Measurements from ENCODE around the gene NDFIP1.

Gene NDFIP1

GRCh38 chr5:142108432-142109330, at the start of gene NDFIP1:
Gene NDFIP1 (plus strand): TSS chr5:142108779. CDS start chr5:142108975, 196 bp downstream.
- DNase-seq: peak; percentile 57

DNA sequence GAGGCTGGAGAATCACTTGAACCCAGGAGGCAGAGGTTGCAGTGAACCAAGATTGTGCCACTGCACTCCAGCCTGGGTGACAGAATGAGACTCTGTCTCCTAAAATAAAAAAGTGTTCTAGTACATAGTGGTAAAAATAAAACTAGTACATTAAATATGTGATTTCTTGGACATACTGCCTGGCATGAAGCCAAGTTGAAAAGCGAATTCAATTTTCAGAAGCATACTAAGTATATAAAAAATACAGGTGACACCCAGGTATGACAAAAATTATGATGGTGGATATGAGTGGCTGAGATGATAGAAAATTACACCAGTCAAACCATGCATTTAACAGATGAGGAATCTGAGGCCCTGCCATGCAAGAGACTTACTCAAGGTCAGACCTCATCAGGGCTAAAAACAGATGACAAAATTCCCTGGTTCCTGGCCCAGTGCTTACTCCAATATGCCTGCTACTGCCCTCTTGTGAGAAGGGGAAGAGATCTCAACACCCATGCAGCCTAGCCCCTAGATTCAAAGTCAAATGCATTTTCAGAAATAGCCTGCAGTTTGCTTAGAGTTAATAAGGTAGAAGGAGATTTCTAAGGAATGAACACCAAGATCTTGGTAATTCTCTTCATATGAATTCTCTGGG, 49.2 kb upstream of the NDFIP1 start:
- peak; percentile 42 for DNase-seq

- no peak for DNase-seq
Measured at GRCh38 chr5:142063376-142063775, 45.2 kb upstream of the NDFIP1 start.

GRCh38 chr5:142063878-142064331, 44.7 kb upstream of the NDFIP1 start:
- DNase-seq: peak; percentile 71

GRCh38 chr5:142065273-142065672, 43.3 kb upstream of the NDFIP1 start:
- peak; percentile 86 for DNase-seq

DNA sequence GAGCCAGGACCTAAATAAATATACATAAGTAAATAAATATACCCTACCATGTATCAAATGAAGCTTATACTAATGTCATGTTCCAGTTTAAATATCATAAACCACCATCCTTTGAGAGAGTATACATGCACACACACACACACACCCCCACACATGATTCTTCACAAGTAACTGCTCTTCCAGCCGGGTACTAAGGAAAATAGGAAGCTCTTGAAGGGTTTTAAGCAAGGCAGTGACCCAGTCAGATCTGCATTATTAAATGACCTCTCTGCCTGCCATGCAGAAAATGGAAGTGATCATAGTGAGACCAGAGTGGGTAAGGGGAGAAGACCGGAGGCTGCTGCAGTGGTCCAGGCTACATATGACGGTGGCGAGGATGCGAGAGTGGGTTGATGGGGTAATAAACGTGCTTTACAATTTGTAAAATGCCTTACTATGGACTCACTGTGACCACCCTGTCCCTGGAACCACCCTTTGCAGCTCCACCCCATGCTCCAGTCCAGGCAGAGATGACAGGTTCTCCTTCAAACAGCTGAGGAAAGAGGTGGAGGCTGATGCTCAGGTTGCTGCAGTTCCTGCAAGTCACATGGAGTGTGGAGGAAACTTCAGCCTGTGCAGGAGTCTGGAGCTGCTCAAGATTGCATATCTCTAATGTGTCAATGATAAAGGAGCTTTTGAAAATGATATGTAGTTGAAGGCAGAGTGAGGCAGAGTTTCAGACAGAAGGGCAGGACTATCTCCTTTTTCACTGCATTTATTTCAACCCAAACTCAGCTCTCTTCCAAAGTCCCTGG, 38.8 kb upstream of the NDFIP1 start:
- DNase-seq: no peak

- no peak for DNase-seq
Measured at GRCh38 chr5:142070734-142071133, 37.8 kb upstream of the NDFIP1 start.

DNA sequence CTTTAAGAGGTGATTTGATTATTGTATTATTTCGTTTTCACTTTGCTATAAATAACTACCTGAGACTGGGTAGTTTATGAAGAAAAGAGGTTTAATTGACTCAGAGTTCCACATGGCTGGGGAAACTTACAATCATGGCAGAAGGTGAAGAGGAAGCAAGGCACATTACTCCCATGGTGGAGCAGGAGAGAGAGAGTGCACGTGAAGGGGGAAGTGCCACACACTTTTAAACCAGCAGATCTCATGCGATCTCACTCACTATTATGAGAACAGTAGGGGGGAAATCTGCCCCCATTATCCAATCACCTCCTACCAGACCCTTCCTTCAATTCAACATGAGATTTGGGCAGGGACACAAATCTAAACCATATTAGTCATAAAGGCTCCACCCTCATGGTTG, 36.1 kb upstream of the NDFIP1 start:
- DNase-seq: peak; percentile 25

GRCh38 chr5:142073362-142073988, 35.1 kb upstream of the NDFIP1 start:
- no peak for DNase-seq

GRCh38 chr5:142074006-142074405, 34.6 kb upstream of the NDFIP1 start:
- no peak for DNase-seq

- peak; percentile 19 for DNase-seq
Measured at GRCh38 chr5:142078221-142078620, 30.4 kb upstream of the NDFIP1 start.

GRCh38 chr5:142078706-142079105, 29.9 kb upstream of the NDFIP1 start:
- no peak for DNase-seq

DNA sequence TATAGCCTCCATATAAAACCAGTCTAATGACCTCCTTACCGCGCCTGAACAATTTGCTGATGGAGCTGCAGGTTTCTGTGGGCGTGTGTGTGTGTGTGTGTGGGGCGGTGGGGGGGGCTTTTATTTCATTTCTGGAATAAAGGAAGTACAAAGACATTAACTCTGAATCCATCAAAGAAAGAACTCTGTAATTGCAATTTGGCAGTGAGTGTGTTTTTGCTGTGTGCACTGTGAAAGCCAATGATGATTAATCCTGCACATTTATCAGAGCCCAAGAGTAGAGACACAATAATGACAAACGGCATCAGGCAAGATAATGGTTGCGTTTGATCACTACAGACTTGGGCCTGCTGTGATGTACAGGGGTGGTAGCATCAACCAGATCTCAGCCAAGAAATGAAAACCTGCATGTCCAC, 29.3 kb upstream of the NDFIP1 start:
- DNase-seq: no peak

DNA sequence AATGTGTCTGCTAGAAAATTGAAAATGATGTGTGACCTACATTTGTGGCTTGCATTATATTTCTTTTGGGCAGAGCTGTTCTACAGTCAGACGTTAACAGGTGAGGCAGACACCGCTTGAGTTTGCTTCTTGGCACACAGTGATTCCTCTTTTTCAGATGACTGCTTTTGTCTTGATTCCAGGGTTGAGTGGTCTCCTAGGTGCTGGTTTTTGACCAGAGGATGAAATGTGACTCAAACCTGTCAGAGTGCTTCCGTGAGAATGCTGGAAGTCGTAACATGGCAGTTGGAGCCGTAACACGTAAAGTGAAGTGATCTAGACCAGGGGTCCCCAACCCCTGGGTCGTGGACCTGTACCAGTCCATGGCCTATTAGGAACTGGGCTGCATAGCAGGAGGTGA, 28.3 kb upstream of the NDFIP1 start:
- no peak for DNase-seq

- no peak for DNase-seq
Measured at GRCh38 chr5:142082182-142082781, 26.3 kb upstream of the NDFIP1 start.

DNA sequence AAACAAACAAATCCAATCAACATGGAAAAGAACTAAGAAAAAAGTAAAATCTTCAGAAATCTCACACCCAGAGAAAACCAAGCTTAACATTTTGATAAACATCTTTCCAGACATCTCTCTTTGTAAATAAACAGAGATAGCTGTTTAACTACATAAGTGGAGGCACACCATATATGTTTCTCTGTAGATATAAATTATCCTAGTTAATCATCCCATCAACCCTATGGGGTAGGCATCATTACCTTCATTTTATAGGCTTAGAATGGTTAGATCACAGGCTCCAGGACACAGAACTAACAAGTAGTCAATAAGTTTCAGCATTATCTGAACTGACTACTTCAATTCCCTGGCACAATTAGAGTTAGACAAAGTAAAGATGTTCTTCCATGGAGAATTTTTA, 22.4 kb upstream of the NDFIP1 start:
- DNase-seq: no peak

DNA sequence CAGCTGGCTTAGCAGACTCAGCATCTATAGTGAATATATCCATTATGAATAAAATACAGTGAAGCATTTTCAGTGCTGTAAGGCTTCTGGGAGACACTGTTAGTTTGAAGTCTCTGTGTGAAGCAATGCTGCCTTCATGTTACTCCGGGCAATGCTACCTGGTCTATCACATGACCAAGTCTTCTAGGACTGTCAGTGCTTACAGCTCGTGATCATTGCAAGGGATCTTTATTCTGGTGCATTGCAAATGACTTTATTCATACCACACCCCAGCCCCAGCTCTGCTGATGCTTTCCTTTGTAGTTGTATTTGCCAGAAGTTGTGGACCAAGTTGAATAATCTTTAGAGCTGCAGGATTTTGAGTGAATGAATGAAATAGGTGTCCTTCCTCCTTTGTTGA, 21.9 kb upstream of the NDFIP1 start:
- DNase-seq: no peak

DNA sequence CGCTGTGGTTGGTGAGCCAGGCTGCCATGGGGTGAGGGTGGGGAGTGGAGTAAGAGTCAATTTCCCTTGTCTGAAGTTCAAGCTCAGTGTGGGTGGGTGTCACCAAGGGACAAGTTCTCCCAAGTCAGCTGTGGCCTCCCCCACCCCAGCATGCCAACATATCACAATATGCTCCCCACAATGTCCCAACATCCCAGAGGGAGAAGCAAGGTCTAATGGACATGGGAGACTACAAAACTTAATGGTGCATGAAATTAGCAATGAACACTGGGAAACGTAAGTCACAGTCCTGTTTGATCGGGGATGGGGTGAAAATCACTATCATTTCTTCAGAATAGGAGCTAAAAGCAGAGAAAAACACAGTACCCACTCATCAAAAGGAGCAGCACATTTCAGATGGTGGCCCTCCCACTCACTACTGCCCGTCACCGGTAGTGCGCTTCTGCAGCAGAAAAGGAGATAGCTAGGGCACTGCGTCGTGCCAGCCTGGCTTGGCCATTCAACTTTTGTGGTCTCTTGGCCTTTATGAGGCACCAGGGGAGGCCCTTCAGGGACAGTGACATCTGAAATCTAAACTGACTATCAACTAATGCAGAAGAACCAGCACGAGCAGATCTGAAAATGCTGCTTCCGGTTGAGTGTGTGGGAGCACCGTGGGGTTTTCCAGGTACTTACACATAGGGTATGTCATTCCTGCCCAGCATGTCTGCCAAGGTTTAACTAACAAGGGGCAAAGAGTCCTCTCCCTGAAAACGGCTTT, 20.5 kb upstream of the NDFIP1 start:
- no peak for DNase-seq

DNA sequence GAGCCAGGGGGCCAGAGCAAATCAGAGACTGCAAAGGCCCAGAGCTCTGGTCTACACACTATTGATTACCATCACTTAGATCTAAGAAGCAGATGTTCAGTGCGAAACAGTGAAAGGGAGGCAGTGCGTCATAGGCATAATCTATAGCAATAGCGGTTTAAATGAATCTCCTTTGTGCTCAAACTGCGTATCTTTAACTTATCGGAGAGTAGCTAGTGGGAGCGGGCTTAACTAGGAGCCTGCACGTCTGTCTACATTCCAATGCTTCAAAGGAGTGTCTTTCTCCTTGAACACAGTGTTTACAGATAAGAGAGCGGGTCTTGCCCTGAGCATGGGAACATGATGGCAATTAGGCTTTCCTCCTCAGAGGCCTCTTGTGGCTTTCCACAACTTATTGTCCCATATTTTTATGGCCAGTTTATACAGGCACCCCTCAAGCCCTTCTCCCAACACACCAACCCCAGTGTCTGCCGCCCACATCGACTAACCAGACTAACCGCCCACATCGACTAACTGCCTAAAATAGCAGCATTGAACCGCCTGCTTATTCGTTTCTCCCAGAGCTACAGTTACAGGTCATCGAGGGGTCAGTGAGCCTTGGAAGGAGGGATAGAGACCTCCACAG, 19.6 kb upstream of the NDFIP1 start:
- peak; percentile 90 for DNase-seq

- DNase-seq: no peak
Measured at GRCh38 chr5:142091012-142091411, 17.6 kb upstream of the NDFIP1 start.

GRCh38 chr5:142091922-142092321, 16.7 kb upstream of the NDFIP1 start:
- no peak for DNase-seq
